Measurements from ENCODE around the gene LANCL2. TPM values are rescaled to one million over a fixed set of nuclear protein-coding genes. Genes with fewer than 3 reads are reported as not detected.

The LANCL2 gene
- total RNA-seq, 1 experiment from 2014 or later = 10.0 TPM

DNA sequence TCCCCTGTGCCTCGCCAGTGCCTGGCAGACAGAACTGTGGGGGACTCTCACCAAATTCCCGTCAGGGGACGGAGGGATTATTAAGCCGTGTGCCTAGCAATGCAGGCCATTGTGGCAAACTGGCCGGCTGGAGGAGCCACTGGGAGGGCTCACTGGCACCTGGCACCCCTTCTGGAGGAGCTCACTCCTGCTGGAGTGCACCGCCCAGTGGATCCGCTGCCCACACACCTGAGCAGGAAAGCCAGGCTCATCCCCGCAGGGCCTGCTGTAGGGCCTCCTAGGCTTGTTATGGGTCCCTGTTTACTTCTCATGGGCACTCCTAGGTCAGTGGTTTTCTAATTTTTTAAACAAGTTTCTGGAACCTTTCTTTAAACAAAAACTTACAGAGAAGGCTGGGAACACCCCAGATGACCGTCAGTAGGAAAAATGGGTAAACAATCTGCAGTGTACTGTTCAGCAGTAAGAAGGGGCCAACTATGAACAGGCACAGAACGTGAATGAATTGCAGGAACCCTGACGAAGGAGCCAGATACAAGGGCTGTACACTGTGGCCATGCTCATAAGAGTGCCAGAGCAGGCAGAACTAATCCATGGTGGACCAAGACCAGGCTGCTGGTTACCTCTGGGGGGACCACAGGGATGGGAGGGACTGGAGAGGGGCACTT, 64.8 kb downstream of the LANCL2 start:
- H3K9me3 ChIP-seq (ENCODE audit: control insufficient read depth in 1 of 2, insufficient read depth in 1 of 2, low read depth in 1 of 2, low read length in 2 of 2) = no peaks in the 10 kb centered on the region
- no peak overlapping the region for H2AFZ ChIP-seq (ENCODE audit: low read depth, low read length, poor library complexity, severe bottlenecking)
- H3K36me3 ChIP-seq (ENCODE audit: control insufficient read depth in 1 of 2, insufficient read depth in 2 of 2, low read length in 2 of 2) = no peaks in the 10 kb centered on the region
- no peaks in the 10 kb centered on the region for H4K20me1 ChIP-seq (ENCODE audit: insufficient read depth)
- ChIA-PET RAD21 (ENCODE audit: low non-redundant PET in 1 of 2, low total read pairs in 2 of 2, uncharacterized antibody in 2 of 2, unreplicated experiment in 2 of 2) (no interaction called here), CTCF (no interaction called here), POLR2A (no interaction called here)
- H3K4me1 ChIP-seq (ENCODE audit: control insufficient read depth in 1 of 2, insufficient read depth in 2 of 2, low read length in 2 of 2) = no peaks in the 10 kb centered on the region
- H3K4me3 ChIP-seq (replicated peaks in 1 of 2; ENCODE audit: low read depth in 1 of 2, low read length in 2 of 2) = no peak overlapping the region
- DNase-seq (ENCODE audit: low read depth, low spot score) = no peak
- no peaks in the 10 kb centered on the region for H3K9me2 ChIP-seq (ENCODE audit: insufficient read depth)
- no peak overlapping the region for H3K9ac ChIP-seq (ENCODE audit: low read length)
- no TSS peak for BruUV-seq (replicated peaks)
- intact Hi-C loops (cut with micrococcal nuclease) = no loop called here
- TF ChIP-seq EZH2phosphoT487 (IDR thresholded peaks at IDR 0.05; ENCODE audit: borderline replicate concordance) (no peak), ZNF274 (IDR thresholded peaks at IDR 0.05; ENCODE audit: low read depth, low read length) (no peak), CEBPB (IDR thresholded peaks at IDR 0.05; ENCODE audit: low read depth) (no peak), SRF (IDR thresholded peaks at IDR 0.05; ENCODE audit: low read depth) (no peak), POLR2AphosphoS5 (IDR thresholded peaks at IDR 0.05; ENCODE audit: low read depth, low read length) (no peak), TCF7L2 (IDR thresholded peaks at IDR 0.05; ENCODE audit: borderline replicate concordance, extremely low read depth, insufficient read depth, insufficient read length) (no peak), EGR1 (IDR thresholded peaks at IDR 0.05; ENCODE audit: low read depth) (no peak), POLR2A (IDR thresholded peaks at IDR 0.05; ENCODE audit: borderline replicate concordance, extremely low read depth, insufficient read depth, insufficient read length) (no peak), MAX (IDR thresholded peaks at IDR 0.05) (no peak), REST (IDR thresholded peaks at IDR 0.05; ENCODE audit: low read depth) (no peak), FOSL1 (IDR thresholded peaks at IDR 0.05; ENCODE audit: low read depth) (no peak), SP1 (IDR thresholded peaks at IDR 0.05; ENCODE audit: low read depth) (no peak), EZH2 (IDR thresholded peaks at IDR 0.05) (no peak), RAD21 (IDR thresholded peaks at IDR 0.05; ENCODE audit: low read depth) (no peak), JUND (IDR thresholded peaks at IDR 0.05) (no peak), CBX3 (IDR thresholded peaks at IDR 0.05; ENCODE audit: low read depth) (no peak), ATF3 (IDR thresholded peaks at IDR 0.05) (no peak)
- TF ChIP-seq, protein P1, sequence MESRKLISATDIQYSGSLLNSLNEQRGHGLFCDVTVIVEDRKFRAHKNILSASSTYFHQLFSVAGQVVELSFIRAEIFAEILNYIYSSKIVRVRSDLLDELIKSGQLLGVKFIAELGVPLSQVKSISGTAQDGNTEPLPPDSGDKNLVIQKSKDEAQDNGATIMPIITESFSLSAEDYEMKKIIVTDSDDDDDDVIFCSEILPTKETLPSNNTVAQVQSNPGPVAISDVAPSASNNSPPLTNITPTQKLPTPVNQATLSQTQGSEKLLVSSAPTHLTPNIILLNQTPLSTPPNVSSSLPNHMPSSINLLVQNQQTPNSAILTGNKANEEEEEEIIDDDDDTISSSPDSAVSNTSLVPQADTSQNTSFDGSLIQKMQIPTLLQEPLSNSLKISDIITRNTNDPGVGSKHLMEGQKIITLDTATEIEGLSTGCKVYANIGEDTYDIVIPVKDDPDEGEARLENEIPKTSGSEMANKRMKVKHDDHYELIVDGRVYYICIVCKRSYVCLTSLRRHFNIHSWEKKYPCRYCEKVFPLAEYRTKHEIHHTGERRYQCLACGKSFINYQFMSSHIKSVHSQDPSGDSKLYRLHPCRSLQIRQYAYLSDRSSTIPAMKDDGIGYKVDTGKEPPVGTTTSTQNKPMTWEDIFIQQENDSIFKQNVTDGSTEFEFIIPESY (IDR thresholded peaks at IDR 0.05; ENCODE audit: extremely low read depth, insufficient replicate concordance, low read length) = no peak
- TF ChIP-seq, protein P2, sequence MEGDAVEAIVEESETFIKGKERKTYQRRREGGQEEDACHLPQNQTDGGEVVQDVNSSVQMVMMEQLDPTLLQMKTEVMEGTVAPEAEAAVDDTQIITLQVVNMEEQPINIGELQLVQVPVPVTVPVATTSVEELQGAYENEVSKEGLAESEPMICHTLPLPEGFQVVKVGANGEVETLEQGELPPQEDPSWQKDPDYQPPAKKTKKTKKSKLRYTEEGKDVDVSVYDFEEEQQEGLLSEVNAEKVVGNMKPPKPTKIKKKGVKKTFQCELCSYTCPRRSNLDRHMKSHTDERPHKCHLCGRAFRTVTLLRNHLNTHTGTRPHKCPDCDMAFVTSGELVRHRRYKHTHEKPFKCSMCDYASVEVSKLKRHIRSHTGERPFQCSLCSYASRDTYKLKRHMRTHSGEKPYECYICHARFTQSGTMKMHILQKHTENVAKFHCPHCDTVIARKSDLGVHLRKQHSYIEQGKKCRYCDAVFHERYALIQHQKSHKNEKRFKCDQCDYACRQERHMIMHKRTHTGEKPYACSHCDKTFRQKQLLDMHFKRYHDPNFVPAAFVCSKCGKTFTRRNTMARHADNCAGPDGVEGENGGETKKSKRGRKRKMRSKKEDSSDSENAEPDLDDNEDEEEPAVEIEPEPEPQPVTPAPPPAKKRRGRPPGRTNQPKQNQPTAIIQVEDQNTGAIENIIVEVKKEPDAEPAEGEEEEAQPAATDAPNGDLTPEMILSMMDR (IDR thresholded peaks at IDR 0.05 in 2 of 3, conservative IDR thresholded peaks at IDR 0.05 in 1 of 3; ENCODE audit: borderline replicate concordance in 1 of 3, insufficient read depth in 1 of 3, low read depth in 2 of 3, low read length in 2 of 3) = no peak
- no peak overlapping the region for H3K27ac ChIP-seq (ENCODE audit: low read depth, low read length)
- H3K27me3 ChIP-seq (ENCODE audit: insufficient read depth, low read length) = no peaks in the 10 kb centered on the region
- no peak for ATAC-seq
- no peaks in the 10 kb centered on the region for H3K79me2 ChIP-seq (ENCODE audit: insufficient read depth, low read length)
- no peak overlapping the region for H3K4me2 ChIP-seq (ENCODE audit: low read length)

Data from HCT116 (cell line).